Hematopoietic multipotent progenitor cell treated with erythropoietin and hydrocortisone succinate and interleukin-3 and kit ligand, for 8 days (in vitro differentiated cells): ENCODE results near the gene FGR.

Experiments used
- DNase-seq: peaks from one replicate; pipeline ENCODE4 v3.0.0-alpha.2; 2015

The FGR gene

DNA sequence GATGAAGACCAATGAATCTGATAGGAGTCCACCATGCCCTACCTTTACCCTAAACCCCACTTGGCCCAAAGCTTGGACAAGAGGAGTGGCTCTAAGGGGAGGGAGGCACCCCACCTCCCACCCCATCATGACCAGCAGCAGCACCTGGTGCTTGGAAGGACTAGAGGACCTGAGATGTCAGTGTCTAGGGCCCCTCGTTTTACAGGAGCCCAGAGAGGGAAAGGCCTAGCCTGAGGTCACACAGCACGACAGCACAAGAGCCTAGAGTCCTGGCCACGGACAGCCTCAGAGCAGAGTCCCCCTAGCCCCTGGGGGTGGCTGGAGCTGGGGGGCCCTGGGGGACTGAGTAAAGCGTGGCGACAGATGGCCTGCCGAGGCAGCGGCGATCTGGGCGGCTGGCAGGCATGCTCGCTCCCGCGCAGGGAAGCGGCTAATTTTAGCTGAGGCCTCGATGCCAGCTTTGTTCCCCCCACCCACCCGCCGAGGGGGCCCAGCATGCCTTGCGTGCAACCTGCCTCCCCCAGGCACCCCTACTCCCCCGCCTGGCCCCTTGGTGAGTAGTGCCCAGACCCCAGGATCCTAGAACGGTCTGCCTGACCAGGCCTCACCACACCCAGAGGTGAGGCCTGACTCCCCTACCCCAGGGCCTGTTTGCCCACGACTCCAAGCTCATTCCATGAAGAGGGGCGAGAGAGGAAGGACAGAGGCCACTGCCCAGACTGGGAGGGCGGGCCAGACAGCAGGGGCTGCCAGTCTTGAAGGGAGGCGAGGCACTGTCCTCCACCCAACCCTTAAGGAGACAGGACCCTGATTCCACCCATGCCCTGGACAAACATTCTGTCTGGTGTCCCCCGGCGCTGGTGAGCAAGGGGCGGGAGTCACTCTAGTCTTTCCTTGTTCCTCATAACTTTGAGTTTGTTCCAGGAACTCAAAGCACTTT lies 70.0 kb downstream of the FGR start:
- no peak for DNase-seq

DNA sequence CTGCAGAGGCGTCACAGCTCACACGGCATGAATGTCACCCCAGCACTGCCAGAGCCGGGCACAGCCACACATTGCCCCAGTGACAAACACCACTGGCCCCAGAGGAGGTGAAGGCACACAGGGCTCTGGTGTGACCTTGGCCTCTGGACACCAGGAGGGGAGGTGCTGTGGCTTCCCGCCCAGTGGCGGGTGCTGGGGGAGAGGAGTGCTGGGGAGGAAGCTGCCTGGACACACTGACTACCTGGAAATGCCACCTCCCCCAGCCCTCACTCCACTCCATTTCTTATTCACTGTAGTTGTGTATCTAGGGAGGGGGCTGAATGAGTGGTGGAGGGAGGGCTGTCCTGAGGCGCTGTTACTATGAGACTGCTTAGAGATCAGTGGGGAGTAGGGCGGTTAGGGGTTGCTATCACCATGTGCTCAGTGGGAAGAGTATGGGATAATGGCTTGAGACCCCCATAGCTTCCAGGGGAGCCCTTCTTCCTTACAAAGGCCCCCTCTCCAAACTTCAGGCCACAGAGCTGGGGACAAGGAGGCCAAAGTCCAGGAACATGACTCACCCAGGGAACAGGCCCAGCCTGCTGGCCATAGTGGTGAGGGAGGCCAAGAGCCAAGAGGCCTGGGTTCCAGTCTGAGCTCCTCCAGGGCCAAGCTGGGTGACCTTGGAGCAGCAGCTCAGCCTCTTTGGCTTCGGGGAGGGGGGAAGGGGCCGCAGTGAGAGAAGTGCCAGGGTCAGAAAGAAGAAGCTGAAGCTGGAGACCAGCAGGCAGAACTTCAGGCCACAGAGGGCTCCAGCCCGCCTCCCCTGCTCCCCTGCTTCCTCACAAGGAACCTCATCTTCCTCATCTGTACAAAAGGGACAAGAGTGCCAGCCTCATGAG lies 71.2 kb downstream of the FGR start:
- DNase-seq: no peak

- no peak for DNase-seq
Measured at GRCh38 chr1:27563341-27563590, 71.7 kb downstream of the FGR start.

- DNase-seq: no peak
Measured at GRCh38 chr1:27562534-27563340, 72.2 kb downstream of the FGR start.
